ENCODE data around the gene SH3D21.

SH3D21 gene

GRCh38 chr1:36306210-36306901, at the start of gene SH3D21:
SH3D21 (plus strand) TSS chr1:36306368; CDS start chr1:36306421, 53 bp downstream.
- DNase-seq, result no peak
- in situ Hi-C loops (cut with MboI; ENCODE audit: low pct_unique_long_range_greater_than_20kb, low sequenced_read_pairs), result no loop called here

- in situ Hi-C loops (cut with MboI; ENCODE audit: low pct_unique_long_range_greater_than_20kb, low sequenced_read_pairs), result no loop called here
- DNase-seq, result no peak
These were observed 49.4 kb upstream of the SH3D21 start for GRCh38 chr1:36256558-36257374.

- DNase-seq, result no peak
- in situ Hi-C loops (cut with MboI; ENCODE audit: low pct_unique_long_range_greater_than_20kb, low sequenced_read_pairs), result no loop called here
These were observed 48.8 kb upstream of the SH3D21 start for GRCh38 chr1:36257375-36257767.

- in situ Hi-C loops (cut with MboI; ENCODE audit: low pct_unique_long_range_greater_than_20kb, low sequenced_read_pairs), result no loop called here
- DNase-seq, result no peak
These were observed 47.2 kb upstream of the SH3D21 start for GRCh38 chr1:36258960-36259344.

- in situ Hi-C loops (cut with MboI; ENCODE audit: low pct_unique_long_range_greater_than_20kb, low sequenced_read_pairs), result no loop called here
These were observed 37.2 kb upstream of the SH3D21 start for GRCh38 chr1:36268981-36269380.

GRCh38 chr1:36269408-36269838, 36.7 kb upstream of the SH3D21 start:
- DNase-seq, result no peak
- in situ Hi-C loops (cut with MboI; ENCODE audit: low pct_unique_long_range_greater_than_20kb, low sequenced_read_pairs), result no loop called here

More at GRCh38 chr1:36268981-36269380, 37.2 kb upstream of the SH3D21 start:
- DNase-seq, result no peak

GRCh38 chr1:36273024-36273423, 33.1 kb upstream of the SH3D21 start:
- in situ Hi-C loops (cut with MboI; ENCODE audit: low pct_unique_long_range_greater_than_20kb, low sequenced_read_pairs), result no loop called here
- no peak for DNase-seq

- no peak for DNase-seq
- in situ Hi-C loops (cut with MboI; ENCODE audit: low pct_unique_long_range_greater_than_20kb, low sequenced_read_pairs), result no loop called here
These were observed 32.0 kb upstream of the SH3D21 start for GRCh38 chr1:36274201-36274600.

- in situ Hi-C loops (cut with MboI; ENCODE audit: low pct_unique_long_range_greater_than_20kb, low sequenced_read_pairs), result no loop called here
- no peak for DNase-seq
These were observed 29.5 kb upstream of the SH3D21 start for GRCh38 chr1:36276688-36277087.

- no peak for DNase-seq
- in situ Hi-C loops (cut with MboI; ENCODE audit: low pct_unique_long_range_greater_than_20kb, low sequenced_read_pairs), result no loop called here
These were observed 26.9 kb upstream of the SH3D21 start for GRCh38 chr1:36279110-36279788.

GRCh38 chr1:36279789-36280296, 26.3 kb upstream of the SH3D21 start:
- no peak for DNase-seq
- in situ Hi-C loops (cut with MboI; ENCODE audit: low pct_unique_long_range_greater_than_20kb, low sequenced_read_pairs), result no loop called here

- DNase-seq, result no peak
- in situ Hi-C loops (cut with MboI; ENCODE audit: low pct_unique_long_range_greater_than_20kb, low sequenced_read_pairs), result no loop called here
These were observed 22.1 kb upstream of the SH3D21 start for GRCh38 chr1:36284061-36284460.

- no peak for DNase-seq
- in situ Hi-C loops (cut with MboI; ENCODE audit: low pct_unique_long_range_greater_than_20kb, low sequenced_read_pairs), result no loop called here
These were observed 21.7 kb upstream of the SH3D21 start for GRCh38 chr1:36284517-36284916.

- DNase-seq, result peak; percentile 79
- in situ Hi-C loops (cut with MboI; ENCODE audit: low pct_unique_long_range_greater_than_20kb, low sequenced_read_pairs), result no loop called here
These were observed 20.6 kb upstream of the SH3D21 start for GRCh38 chr1:36285443-36286101.

- DNase-seq, result no peak
- in situ Hi-C loops (cut with MboI; ENCODE audit: low pct_unique_long_range_greater_than_20kb, low sequenced_read_pairs), result no loop called here
These were observed 19.4 kb upstream of the SH3D21 start for GRCh38 chr1:36286802-36287201.

- in situ Hi-C loops (cut with MboI; ENCODE audit: low pct_unique_long_range_greater_than_20kb, low sequenced_read_pairs), result no loop called here
- DNase-seq, result no peak
These were observed 18.6 kb upstream of the SH3D21 start for GRCh38 chr1:36287595-36287994.

GRCh38 chr1:36295390-36295789, 10.8 kb upstream of the SH3D21 start:
- DNase-seq, result no peak
- in situ Hi-C loops (cut with MboI; ENCODE audit: low pct_unique_long_range_greater_than_20kb, low sequenced_read_pairs), result no loop called here

GRCh38 chr1:36297062-36297461, 9.1 kb upstream of the SH3D21 start:
- in situ Hi-C loops (cut with MboI; ENCODE audit: low pct_unique_long_range_greater_than_20kb, low sequenced_read_pairs), result no loop called here
- no peak for DNase-seq

GRCh38 chr1:36298640-36299039, 7.5 kb upstream of the SH3D21 start:
- in situ Hi-C loops (cut with MboI; ENCODE audit: low pct_unique_long_range_greater_than_20kb, low sequenced_read_pairs), result no loop called here
- no peak for DNase-seq

All from KBM-7 (cell line).